ENCODE results near the gene RIPOR3. TPM values are rescaled to one million over a fixed set of nuclear protein-coding genes. Genes with fewer than 3 reads are reported as not detected.
A peak's percentile ranks its signal among the peaks of the same experiment; 100 is the strongest.

The RIPOR3 gene
- total RNA-seq, 3 donors from 2014 or later = 0.21 to 0.71 (median 0.63) TPM

GRCh38 chr20:50563133-50563944 is 128.0 kb downstream of the RIPOR3 start:
- DNase-seq (no peak), ATAC-seq (no peak)
- H3K4me3 Mint-ChIP-seq = peak overlapping the region; percentile 29
- no peaks in the 10 kb centered on the region for H3K9me3 Mint-ChIP-seq
- H3K27me3 Mint-ChIP-seq (ENCODE audit: low read depth) = no peaks in the 10 kb centered on the region
- H3K4me1 Mint-ChIP-seq (ENCODE audit: low read depth) = peaks cover 82% of the 10 kb centered on the region
- H3K36me3 Mint-ChIP-seq (ENCODE audit: insufficient read depth) = peaks cover 53% of the 10 kb centered on the region

GRCh38 chr20:50562262-50562701 is 129.1 kb downstream of the RIPOR3 start:
- DNase-seq (no peak), ATAC-seq (no peak)
- H3K4me3 Mint-ChIP-seq = no peak overlapping the region
- no peaks in the 10 kb centered on the region for H3K9me3 Mint-ChIP-seq
- H3K4me1 Mint-ChIP-seq (ENCODE audit: low read depth) = peaks cover 81% of the 10 kb centered on the region
- no peaks in the 10 kb centered on the region for H3K27me3 Mint-ChIP-seq (ENCODE audit: low read depth)
- peaks cover 50% of the 10 kb centered on the region for H3K36me3 Mint-ChIP-seq (ENCODE audit: insufficient read depth)

- peak overlapping the region; percentile 82 for H3K4me3 Mint-ChIP-seq
- DNase-seq (peak; percentile 62), ATAC-seq (peak; percentile 91 to 93)
- peaks cover 79% of the 10 kb centered on the region for H3K4me1 Mint-ChIP-seq (ENCODE audit: low read depth)
- H3K36me3 Mint-ChIP-seq (ENCODE audit: insufficient read depth) = peaks cover 47% of the 10 kb centered on the region
- H3K9me3 Mint-ChIP-seq = no peaks in the 10 kb centered on the region
- no peaks in the 10 kb centered on the region for H3K27me3 Mint-ChIP-seq (ENCODE audit: low read depth)
Observed at GRCh38 chr20:50561379-50562078, 129.8 kb downstream of the RIPOR3 start.

- H3K9me3 Mint-ChIP-seq = no peaks in the 10 kb centered on the region
- peak overlapping the region; percentile 82 for H3K4me3 Mint-ChIP-seq
- H3K4me1 Mint-ChIP-seq (ENCODE audit: low read depth) = peaks cover 80% of the 10 kb centered on the region
- DNase-seq = no peak
- H3K36me3 Mint-ChIP-seq (ENCODE audit: insufficient read depth) = peaks cover 49% of the 10 kb centered on the region
- no peak for ATAC-seq
- no peaks in the 10 kb centered on the region for H3K27me3 Mint-ChIP-seq (ENCODE audit: low read depth)
Observed at GRCh38 chr20:50560867-50561266, 130.5 kb downstream of the RIPOR3 start.

- DNase-seq = no peak
- peaks cover 77% of the 10 kb centered on the region for H3K4me1 Mint-ChIP-seq (ENCODE audit: low read depth)
- no peaks in the 10 kb centered on the region for H3K9me3 Mint-ChIP-seq
- H3K27me3 Mint-ChIP-seq (ENCODE audit: low read depth) = no peaks in the 10 kb centered on the region
- H3K4me3 Mint-ChIP-seq = peak overlapping the region; percentile 67
- no peak for ATAC-seq
- H3K36me3 Mint-ChIP-seq (ENCODE audit: insufficient read depth) = peaks cover 46% of the 10 kb centered on the region
Observed at GRCh38 chr20:50559856-50560638, 131.3 kb downstream of the RIPOR3 start.

GRCh38 chr20:50559149-50559548 is 132.2 kb downstream of the RIPOR3 start:
- Mint-ChIP-seq H3K27me3 (ENCODE audit: low read depth) (no peaks in the 10 kb centered on the region), H3K4me1 (ENCODE audit: low read depth) (peaks cover 68% of the 10 kb centered on the region), H3K36me3 (ENCODE audit: insufficient read depth) (peaks cover 40% of the 10 kb centered on the region), H3K4me3 (peak overlapping the region; percentile 67), H3K9me3 (no peaks in the 10 kb centered on the region)
- ATAC-seq (no peak), DNase-seq (no peak)

- no peak for ATAC-seq
- Mint-ChIP-seq H3K4me3 (no peak overlapping the region), H3K36me3 (ENCODE audit: insufficient read depth) (peaks cover 38% of the 10 kb centered on the region), H3K9me3 (no peaks in the 10 kb centered on the region), H3K27me3 (ENCODE audit: low read depth) (no peaks in the 10 kb centered on the region), H3K4me1 (ENCODE audit: low read depth) (peaks cover 61% of the 10 kb centered on the region)
- no peak for DNase-seq
Observed at GRCh38 chr20:50558483-50558925, 132.8 kb downstream of the RIPOR3 start.

- H3K4me1 Mint-ChIP-seq (ENCODE audit: low read depth) = peaks cover 55% of the 10 kb centered on the region
- H3K27me3 Mint-ChIP-seq (ENCODE audit: low read depth) = no peaks in the 10 kb centered on the region
Observed at GRCh38 chr20:50557549-50558134, 133.7 kb downstream of the RIPOR3 start.

GRCh38 chr20:50555662-50556061 is 135.7 kb downstream of the RIPOR3 start:
- H3K36me3 Mint-ChIP-seq (ENCODE audit: insufficient read depth) = peaks cover 28% of the 10 kb centered on the region
- H3K27me3 Mint-ChIP-seq (ENCODE audit: low read depth) = no peaks in the 10 kb centered on the region
- H3K4me3 Mint-ChIP-seq = no peak overlapping the region
- DNase-seq (no peak), ATAC-seq (no peak)
- H3K9me3 Mint-ChIP-seq = no peaks in the 10 kb centered on the region
- peaks cover 37% of the 10 kb centered on the region for H3K4me1 Mint-ChIP-seq (ENCODE audit: low read depth)

More at GRCh38 chr20:50557549-50558134, 133.7 kb downstream of the RIPOR3 start:
- Mint-ChIP-seq H3K9me3 (no peaks in the 10 kb centered on the region), H3K4me3 (no peak overlapping the region), H3K36me3 (ENCODE audit: insufficient read depth) (peaks cover 31% of the 10 kb centered on the region)
- ATAC-seq = no peak
- DNase-seq = no peak

- no peaks in the 10 kb centered on the region for H3K27me3 Mint-ChIP-seq (ENCODE audit: low read depth)
- no peaks in the 10 kb centered on the region for H3K9me3 Mint-ChIP-seq
- ATAC-seq (no peak), DNase-seq (no peak)
- H3K36me3 Mint-ChIP-seq (ENCODE audit: insufficient read depth) = peaks cover 33% of the 10 kb centered on the region
- H3K4me1 Mint-ChIP-seq (ENCODE audit: low read depth) = peaks cover 40% of the 10 kb centered on the region
- no peak overlapping the region for H3K4me3 Mint-ChIP-seq
Observed at GRCh38 chr20:50554694-50555579, 136.4 kb downstream of the RIPOR3 start.

- H3K36me3 Mint-ChIP-seq (ENCODE audit: insufficient read depth) = peaks cover 33% of the 10 kb centered on the region
- no peak overlapping the region for H3K4me3 Mint-ChIP-seq
- no peaks in the 10 kb centered on the region for H3K9me3 Mint-ChIP-seq
- H3K27me3 Mint-ChIP-seq (ENCODE audit: low read depth) = no peaks in the 10 kb centered on the region
- no peak for DNase-seq
- H3K4me1 Mint-ChIP-seq (ENCODE audit: low read depth) = peaks cover 40% of the 10 kb centered on the region
- ATAC-seq = no peak
Observed at GRCh38 chr20:50552979-50553378, 138.4 kb downstream of the RIPOR3 start.

GRCh38 chr20:50551288-50551687 is 140.1 kb downstream of the RIPOR3 start:
- Mint-ChIP-seq H3K4me1 (ENCODE audit: low read depth) (peaks cover 46% of the 10 kb centered on the region), H3K4me3 (peak overlapping the region; percentile 6), H3K27me3 (ENCODE audit: low read depth) (no peaks in the 10 kb centered on the region), H3K9me3 (no peaks in the 10 kb centered on the region), H3K36me3 (ENCODE audit: insufficient read depth) (peaks cover 32% of the 10 kb centered on the region)
- ATAC-seq (peak; percentile 68 to 73), DNase-seq (no peak)

GRCh38 chr20:50550531-50550930 is 140.8 kb downstream of the RIPOR3 start:
- DNase-seq = no peak
- peaks cover 46% of the 10 kb centered on the region for H3K4me1 Mint-ChIP-seq (ENCODE audit: low read depth)
- H3K9me3 Mint-ChIP-seq = no peaks in the 10 kb centered on the region
- H3K27me3 Mint-ChIP-seq (ENCODE audit: low read depth) = no peaks in the 10 kb centered on the region
- no peak overlapping the region for H3K4me3 Mint-ChIP-seq
- no peak for ATAC-seq
- peaks cover 28% of the 10 kb centered on the region for H3K36me3 Mint-ChIP-seq (ENCODE audit: insufficient read depth)

All from activated T-cell treated with anti-CD3 and anti-CD28 coated beads, Interleukin-2, amount 50 U/mL, for 4 hours (primary cell).